COLO668 (cell line): Measurements from ENCODE around the gene CORO7.
"Not testable (repeated sequence)": the region's sequence is repeated elsewhere in the genome, so short reads cannot be mapped to it uniquely, and the experiment has no call there.

ENCODE experiments used
- DNase-seq: peaks from one replicate; lab custom pipeline; 2025; ENCODE audit not compliant: unreplicated experiment; lab: John Stamatoyannopoulos, UW

Gene CORO7

DNA sequence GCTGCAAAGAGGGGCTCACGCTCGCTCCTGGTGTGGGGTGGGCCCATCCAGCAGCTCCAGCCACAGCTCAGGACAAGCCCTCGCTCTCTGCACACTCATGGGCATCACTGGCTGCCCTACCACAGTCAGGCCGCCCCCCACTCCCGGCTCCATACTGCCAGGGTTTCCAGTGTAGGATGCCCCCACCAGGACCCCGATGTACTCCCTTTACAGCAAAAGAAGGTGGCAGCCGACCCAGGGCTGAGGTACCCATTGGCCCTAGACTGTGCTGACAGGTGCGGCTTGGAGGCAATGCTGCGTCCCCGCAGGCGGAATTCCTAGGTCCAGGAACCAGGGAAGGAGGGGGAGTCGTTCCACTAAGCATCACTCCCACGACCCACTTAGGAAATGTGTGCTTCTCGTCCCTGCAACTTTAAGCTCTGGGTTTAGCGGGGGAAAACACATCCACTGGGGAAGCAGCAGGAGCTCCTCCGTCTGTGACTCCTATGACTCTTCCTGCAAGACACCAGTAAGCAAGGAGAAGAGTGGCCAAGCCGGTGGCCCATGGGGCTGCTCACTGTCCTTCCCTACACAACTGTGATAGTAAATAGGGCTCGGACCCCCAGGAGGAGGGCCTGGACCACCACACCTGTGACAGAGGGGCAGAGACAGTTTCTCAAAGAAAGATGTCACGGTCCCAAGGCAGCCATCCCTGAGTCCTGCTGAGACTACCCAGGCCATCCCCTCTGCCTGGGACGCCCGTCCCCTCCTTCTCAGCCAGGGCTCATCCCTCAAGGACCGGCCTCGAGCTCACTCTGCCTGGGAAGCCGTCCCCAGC lies 13.1 kb downstream of the CORO7 start:
- no peak for DNase-seq

DNA sequence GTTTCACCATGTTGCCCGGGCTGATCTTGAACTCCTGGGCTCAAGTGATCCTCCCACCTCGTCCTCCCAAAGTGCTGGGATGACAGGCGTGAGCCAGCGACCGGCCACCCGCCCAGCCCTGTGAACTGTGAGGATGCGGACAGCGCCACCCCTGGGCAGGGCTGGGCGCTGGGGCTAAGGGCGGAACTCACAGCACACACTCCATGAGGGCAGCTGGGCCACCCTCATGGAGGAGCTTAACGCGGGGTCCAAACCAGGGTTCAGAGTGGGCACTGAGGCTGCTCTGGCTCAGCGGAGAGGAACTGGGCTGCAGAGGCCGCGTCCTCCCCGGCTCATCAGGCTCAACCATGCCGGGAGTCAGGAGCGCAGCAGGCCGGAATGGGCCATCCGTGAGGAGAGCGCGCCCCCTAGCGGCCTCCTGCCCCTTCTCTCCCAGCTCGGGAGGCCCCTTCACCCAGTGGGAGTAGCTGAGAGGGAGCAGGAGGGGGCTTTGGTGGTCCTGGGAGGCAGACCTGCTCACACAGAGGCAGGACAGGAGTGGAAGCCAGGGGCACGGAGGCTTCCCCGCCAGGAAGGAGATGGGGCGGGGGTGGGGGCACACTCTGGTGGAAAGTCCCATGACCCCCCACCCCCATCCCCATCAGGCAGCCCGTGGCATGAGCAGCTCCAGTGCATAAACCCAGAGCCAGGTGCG lies 13.8 kb downstream of the CORO7 start:
- DNase-seq: peak; percentile 80

DNA sequence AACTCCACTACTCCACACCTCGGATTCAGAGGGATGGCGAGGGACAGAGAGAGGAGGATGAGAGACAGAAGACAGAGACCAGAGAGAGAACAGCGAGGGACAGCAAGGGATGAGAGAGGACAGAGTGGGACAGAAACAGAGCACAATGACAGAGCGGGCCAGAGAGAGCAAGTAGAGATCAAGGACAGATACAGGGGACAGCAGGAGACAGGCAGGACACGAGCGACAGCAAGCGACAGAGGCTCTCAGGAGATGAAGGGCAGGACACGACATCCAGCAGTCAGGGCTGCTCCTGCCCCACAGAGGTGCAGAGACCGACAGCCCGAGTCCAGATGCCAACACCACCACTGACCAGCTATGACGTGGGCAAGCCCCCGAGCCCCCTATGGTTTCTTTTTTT lies 14.9 kb downstream of the CORO7 start:
- DNase-seq: no peak

DNA sequence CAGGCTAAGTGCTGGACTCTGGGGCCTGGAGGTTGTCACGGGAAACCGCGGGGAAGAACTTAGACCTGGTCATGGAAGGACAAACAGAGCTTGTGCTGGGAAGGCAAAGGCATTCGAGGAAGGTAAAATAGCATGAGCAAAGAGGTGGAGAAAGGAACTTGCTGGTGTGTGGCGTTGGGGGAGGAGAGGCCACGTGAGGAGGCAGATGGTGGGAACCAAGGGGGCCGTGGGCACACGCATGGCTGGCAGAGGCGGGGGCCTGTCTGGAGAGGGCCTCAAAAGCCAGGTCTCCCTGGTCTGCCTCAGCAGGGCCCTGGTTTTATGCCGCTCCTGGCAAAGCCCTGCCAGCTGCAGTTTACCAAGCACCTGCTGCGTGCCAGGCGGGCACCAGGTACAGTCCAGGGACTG lies 15.3 kb downstream of the CORO7 start:
- no peak for DNase-seq

DNA sequence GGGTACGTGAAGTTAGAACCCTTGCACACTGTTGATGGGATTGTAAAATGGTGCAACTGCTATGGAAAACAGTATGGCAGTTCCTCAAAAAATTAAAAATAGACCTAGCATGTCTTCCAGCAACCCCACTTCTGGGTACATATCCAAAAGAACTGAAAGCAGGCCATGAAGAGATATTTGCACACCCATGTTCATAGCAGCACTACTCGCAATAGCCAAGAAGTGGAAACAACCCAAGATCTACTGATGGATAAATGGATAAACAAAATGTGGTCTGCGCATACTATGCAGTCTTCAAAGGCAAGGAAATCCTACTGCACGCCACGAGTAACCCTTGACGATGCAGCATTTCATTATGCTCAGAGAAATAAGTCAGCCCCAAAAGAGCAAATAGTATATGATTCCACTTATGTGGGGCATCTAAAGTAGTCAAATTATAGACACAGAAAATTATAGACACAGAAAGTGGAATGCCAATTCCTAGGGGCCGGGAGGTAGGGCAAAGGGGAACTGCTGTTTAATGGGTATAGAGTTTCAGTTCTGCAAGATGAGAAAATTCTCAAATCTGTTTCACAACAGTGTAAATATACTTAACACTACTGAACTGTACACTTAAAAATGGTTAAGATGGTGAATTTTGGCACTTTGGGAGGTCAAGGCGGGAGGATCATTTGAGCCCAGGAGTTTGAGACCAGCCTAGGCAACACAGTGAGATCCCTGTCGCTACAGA lies 17.2 kb downstream of the CORO7 start:
- DNase-seq: no peak

DNA sequence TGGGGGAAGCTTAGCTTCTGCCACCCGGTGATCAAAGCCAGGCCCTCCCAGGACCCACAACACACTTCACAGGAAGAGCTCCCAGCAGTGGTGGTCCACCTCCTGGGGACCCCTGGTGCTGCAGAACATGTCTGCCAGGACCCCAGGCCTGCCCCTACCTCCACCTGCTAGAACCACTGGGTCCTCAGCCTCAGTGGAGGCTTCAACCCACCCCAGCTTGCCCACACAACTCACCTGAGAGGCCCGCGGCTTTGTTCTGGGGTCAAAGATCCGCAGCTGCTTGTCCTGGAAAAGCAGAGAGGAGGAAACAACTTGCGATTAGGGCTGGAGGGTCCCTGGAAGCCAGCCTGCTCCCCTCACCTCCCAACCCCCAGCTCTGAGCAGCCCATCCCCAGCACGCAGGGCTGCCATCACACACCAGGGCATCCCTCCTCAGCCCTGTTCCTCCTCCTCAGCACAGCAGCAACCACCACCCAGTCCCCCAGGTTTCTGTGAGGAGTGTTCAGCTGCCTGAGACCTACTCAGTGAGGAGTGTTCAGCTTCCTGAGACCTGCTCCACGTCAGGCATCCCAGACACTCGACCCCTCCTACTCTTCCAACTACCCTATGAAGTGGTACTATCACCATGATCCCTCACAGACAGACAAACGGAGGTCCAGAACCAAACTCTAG lies 21.2 kb downstream of the CORO7 start:
- DNase-seq: no peak

DNA sequence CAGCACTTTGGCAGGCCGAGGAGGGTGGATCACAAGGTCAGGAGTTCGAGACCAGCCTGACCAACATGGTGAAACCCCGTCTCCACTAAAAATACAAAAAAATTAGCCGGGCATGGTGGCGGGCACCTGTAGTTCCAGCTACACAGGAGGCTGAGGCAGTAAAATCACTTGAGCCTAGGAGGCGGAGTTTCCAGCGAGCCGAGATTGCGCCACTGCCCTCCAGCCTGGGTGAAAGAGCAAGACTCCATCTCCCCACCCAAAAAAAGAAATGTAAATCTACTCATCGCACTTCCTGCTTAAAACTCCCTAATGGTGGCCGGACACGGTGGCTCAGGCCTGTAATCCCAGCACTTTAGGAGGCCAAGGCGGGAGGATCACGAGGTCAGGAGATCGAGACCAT lies 22.5 kb downstream of the CORO7 start:
- not testable (repeated sequence) for DNase-seq

DNA sequence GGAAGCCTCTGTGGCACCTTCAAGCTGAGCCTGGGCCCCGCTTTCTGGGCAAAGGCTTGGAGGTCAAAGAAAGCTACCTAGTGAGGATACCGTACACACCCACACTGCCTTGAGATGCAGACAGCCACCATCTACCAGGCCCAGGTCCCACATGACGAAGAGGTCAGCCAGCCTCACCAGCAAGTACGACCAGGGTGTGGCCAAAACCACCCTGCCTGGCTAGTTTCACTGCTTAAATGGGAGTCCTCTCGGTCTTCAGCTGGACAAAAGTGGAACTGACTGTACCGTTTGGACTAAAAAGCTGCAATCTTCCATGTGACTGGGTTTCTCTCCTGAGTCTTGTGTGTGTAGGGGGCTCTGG lies 23.2 kb downstream of the CORO7 start:
- DNase-seq: peak; percentile 49

DNA sequence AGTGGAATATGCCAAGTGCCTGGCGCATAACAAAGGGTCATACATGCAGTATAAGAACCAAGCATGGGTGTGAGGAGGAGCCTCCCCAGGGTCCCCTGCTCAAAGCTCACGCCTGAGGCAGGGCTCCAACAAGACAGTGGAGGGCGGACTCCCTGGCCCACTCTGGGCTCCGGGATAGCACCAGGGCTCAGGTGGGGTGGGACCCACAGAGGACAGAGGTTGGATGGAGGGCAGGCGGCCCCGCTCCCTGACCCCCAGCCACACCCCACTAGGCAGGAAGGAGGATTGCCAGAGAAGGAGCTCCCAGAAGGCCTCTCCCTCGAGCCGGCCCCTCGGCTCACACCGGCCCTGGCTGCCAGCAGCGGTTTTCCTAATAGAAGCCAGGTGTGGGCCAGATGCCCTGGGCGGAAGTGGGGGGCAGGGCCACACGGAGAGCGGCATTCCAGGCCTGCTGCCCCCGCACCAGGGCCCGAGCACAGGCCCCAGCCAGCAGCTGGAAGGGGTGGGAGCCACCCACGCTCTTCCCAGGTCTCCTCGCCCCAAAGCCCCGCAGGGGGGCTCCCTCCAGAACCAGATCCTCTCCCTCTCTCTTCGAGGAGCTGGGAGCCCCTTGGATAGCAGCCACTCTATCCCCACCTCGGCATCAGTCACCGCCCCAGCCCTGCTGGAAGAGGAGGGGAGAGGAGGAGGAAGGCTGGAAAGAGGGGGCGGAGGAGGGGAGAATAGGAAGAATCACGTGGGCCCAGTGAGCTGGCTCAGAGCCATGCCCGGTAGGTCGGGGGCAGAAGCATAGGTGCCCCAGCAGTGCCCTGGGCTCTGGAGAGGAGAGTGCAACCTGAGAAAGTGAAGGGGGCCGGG lies 23.8 kb downstream of the CORO7 start:
- peak; percentile 91 for DNase-seq

DNA sequence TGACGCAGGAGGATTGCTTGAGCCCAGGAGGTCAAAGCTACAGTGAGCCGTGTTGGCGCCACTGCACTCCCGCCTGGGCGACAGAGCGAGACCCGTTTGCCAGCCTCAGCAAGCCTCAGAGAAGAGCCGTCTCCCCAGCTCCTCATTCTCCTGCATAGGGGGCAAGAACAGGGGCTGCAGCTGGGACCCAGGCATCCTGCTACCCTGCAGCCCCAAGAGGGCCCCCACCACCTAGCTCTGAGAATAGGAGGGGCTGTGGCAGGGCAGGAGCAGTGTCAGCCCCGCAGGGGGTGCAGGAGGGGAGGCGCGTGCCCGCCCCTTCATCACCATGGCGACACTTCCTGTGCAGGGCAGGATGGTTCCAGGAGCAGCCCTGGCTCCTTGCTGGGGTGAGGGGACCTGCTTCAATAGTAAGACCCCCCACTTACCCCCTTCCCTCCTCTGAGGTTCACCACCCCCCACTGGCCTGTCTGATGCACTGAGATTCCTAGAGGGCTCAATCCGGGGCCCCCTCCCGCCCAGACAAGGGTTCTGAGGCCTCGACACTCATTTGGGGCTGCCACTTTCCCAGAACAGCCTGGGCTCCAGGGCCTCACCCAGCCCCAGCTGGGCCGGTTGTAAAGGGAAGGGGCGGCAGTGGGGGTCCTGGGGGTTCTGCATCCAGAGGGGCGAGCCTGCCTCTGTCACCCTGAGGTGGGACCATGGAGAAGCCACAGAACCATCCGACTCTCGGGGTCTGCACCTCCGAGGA lies 24.6 kb downstream of the CORO7 start:
- DNase-seq: peak; percentile 66

DNA sequence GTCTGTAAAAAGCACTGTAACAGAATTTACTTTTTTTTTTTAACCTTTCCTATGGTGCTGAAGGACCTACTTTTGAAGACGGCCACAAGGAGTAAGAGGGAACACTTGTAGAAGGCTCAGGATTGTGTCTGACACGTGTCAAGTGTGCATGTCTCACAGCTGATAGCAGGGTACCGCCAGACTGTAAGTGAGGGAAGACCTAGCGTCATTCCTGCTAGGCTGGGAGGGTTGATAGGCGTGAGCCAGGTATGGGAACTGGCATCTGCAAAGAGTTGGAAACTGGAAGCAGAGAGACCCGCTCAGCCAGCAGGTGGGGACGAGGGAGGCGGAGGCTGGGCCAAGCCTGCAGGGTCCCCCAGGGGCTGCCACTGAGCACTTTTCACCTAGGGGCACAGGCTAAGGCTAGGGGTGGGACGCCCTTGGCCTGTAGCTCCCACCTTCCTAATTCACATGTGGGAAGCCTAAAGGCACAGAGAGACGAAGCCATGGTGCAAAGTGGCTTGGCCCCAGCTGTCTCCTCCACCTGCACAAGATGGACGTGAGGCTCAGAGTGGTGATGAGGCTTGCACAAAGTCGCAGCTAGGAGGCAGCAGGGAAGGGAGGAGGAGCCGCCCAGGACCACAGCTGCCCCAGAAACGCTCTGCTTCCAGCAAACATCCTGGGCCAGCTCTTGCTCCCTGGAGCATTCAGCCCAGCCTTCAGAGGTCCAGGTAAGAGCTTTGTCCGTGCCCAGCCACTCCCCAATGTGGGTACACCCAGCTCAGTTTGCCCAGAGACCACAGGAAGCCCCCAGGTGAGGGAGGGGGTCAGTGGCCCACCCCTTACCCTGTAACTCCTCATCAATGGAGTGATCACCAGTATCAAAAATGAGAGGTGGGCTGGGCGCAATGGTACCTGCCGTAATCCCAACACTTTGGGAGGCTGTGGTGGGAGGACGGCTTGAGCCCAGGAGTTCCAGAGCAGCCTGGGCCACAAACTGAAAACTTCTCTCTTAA lies 25.8 kb downstream of the CORO7 start:
- no peak for DNase-seq

DNA sequence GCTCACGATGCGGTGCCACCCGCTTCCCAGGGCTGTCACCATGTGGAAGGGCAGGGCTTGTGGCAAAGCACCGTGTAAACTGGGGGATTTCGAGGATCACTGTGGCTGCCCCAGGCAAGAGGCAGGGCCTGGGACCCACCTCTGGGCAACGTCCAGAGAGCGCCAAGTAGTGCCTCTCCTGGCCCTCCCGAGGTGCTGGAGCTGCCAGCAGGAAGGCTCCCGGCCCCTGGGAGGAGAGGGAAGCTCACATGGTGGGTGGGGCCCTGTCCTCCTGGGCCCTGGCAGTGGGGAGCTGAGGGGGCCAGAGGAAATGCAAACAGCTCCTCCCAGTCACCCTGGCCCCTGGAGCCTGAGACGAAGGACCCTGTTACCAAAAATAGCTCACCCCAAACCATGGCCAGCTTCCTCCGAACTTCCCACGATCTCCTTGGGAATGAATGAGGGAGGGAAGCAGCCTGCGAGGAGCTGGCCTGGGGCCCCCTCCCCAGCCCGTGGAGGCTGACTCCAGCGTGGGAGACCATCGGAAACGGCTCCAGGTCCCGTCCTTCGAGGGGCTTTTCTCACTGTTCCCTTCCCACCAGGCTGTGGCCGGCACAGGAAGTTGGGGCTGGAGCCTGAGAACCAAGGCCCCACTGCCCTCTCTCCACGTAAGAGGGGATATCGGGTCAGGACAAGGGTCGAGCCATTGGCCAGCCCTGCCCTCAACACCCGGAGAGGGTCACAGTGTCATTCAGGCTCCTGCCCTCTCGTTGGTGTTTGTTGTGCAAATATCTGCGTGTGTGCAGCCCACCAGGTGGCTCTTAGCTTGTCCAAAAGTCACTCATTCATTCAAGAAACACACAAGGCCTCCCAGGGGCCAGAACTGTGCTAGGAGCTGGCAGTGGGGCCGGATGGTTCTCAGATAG lies 27.1 kb downstream of the CORO7 start:
- DNase-seq: no peak

DNA sequence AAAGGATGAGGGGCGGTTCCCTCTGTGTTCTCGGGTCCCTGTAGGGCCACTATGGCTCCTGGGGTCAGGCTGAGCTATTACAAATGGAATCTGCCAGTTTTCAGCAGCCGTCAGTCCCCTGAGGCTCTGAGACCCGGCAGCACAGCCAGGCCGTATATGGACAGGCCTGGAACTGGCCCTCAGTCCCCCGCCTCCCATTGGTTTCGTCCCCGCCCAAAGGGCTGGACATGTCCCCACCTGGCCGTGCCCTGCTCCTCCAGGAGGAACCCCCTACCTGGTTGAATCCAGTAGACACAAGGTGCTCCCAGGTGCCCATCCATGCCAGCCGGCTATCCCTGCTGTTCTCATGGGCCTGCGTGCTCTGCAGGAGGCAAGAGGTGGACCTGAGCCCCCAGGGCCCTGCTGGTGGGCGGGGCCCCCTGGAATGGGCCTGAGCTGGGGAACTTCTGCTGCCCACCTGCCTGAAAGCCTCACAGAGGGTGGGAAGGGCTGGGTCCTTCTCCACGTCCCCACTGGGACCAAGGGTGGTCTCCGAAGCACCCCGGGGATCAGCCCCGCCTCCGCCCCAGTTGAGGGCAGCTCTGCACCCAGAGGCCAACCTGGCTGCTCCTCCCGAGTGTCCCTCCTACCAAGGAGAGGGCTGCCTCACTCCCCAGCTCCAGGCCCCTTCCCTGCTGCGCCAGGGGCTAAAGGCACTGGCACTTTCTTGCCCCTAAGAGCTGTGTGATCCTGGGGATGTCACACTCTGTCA lies 27.9 kb downstream of the CORO7 start:
- DNase-seq: no peak

DNA sequence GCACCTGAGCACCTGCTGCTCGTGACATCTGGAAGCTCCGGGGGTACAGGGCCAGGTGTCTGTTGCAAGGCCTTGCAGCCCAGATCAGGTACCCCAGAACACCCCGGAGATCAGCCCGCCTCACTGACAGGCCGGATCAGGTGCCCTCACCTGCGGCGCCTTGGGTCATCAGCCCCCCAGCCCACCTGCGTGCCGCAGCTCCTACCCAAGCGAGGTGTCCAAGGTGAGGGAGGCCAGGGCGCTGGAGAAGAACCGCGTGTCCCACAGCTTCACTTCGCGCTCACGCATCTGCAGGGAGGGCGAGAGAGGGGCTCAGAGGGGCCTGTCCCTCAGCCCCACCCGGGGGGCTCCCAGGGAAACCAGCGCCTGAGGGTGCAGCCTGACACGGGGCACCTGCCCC lies 28.6 kb downstream of the CORO7 start:
- DNase-seq: no peak

DNA sequence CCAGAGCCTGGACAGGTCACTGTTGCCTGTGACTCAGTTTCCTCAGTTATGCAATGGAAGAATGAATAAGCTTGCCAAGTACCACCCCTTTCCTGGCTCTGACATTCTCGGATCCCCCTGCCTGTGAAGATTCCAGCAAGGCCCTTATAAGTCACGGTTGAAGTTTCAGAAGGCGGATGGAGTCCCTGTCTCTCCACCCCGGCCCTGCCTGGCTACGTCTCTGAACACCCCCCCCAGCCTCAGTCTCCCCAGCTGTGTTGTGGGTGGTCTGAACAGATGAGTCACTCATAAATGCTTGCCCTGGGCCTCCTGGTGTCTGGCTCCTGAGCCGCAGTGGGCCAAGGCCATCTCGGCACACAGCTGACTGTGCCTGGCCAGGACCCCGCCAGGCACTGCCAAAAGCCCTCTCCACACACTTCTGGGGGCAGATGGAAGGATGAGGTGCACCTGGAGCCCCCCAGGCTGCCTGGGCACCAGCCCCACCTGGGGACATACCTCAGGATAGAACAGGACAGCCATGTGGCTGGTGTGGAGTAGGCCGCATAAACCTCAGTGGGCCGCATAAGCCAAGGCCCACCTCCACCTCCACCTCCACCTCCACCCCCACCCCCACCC lies 29.3 kb downstream of the CORO7 start:
- DNase-seq: no peak

DNA sequence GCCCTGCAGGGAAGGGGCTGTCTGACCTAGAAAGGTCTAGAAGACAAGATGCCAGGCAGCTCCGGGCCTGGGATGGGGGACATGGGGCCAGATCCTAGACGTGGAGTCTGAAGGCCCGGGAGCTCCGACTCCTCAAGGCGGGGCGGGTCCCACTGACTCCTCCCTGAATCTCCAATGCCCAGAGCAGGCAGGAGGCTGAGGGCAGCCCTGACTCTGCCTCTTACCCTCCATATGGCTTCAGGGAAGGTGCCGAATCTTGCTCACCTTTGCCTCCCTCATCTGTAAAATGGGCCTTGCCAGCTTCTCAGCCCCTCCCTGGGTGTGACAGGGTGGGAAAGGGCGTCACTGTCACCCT lies 30.0 kb downstream of the CORO7 start:
- no peak for DNase-seq
